ENCODE measurements around the gene NELFE. TPM values are rescaled to one million over a fixed set of nuclear protein-coding genes. Genes with fewer than 3 reads are reported as not detected.
"Not testable (repeated sequence)": the region's sequence is repeated elsewhere in the genome, so short reads cannot be mapped to it uniquely, and the experiment has no call there.

The NELFE gene
- total RNA-seq (2021) (43.0 and 50.8 TPM in 2 replicates), Bru-seq, nascent RNA (percentile 73 among the genes with signal in this experiment), BruChase-seq, experiment 1, labeled RNA remaining after a 2-hour chase (percentile 63 among the genes with signal in this experiment), BruChase-seq, experiment 2, labeled RNA remaining after a 6-hour chase (percentile 67 among the genes with signal in this experiment)
- long read RNA-seq, transcript NELFE-202 (11 exons, 1,584 nt) = major isoform, 91 of 105 reads
- long read RNA-seq, partial matches to known transcripts = 4 of 105 reads
- long read RNA-seq, other reads (novel, unspliced or antisense) = 9 of 105 reads

GRCh38 chr6:31958741-31959739 lies at the start of gene NELFE, which contains the start of gene SKIC2:
Gene NELFE (minus strand): TSS chr6:31958971. CDS start chr6:31958446, 525 bp downstream.
Gene SKIC2 (plus strand): TSS chr6:31959175. CDS start chr6:31959193, 18 bp downstream.
- TF ChIP-seq CTCF (conservative IDR thresholded peaks at IDR 0.05) = no peak
- POLR2A ChIA-PET (ENCODE audit: unreplicated experiment) = interaction anchor here (0.6 to 1.1 kb wide), 3 partner anchors 21 to 496 kb away, joined by 4 to 9 read pairs (median 4); no protein-coding TSS in a partner anchor
- no peaks in the 10 kb centered on the region for H3K9me2 ChIP-seq (ENCODE audit: insufficient read depth)
- peaks cover 29% of the 10 kb centered on the region for H3K36me3 ChIP-seq (ENCODE audit: low read depth)
- peak within 1 kb of the TSS; percentile 95 for H3K4me3 ChIP-seq
- no peaks in the 10 kb centered on the region for H3K27me3 ChIP-seq (ENCODE audit: insufficient read depth, low read depth)
- CTCF ChIA-PET = interaction anchor here (0.5 to 0.6 kb wide), 2 partner anchors 97 to 418 kb away, joined by 3 to 4 read pairs; partner anchors contain the start of gene NEU1
- intact Hi-C loops (cut with micrococcal nuclease; ENCODE audit: unreplicated experiment) = loop anchor here (1.0 to 10.0 kb wide), 3 partner anchors 13 to 412 kb away; partner anchors contain the start of genes ATP6V1G2, DXO, NFKBIL1 and VWA7
- no peaks in the 10 kb centered on the region for H3K9me3 ChIP-seq (ENCODE audit: insufficient read depth, low read depth)
- TSS peak; percentile 60 for BruUV-seq (replicated peaks)
- H3F3A ChIP-seq (ENCODE audit: insufficient read depth, low read depth) = peaks cover 22% of the 10 kb centered on the region
- H2AFZ ChIP-seq = peak within 1 kb of the TSS; percentile 96
- H4K20me1 ChIP-seq (ENCODE audit: insufficient read depth) = no peaks in the 10 kb centered on the region
- peaks cover 12% of the 10 kb centered on the region for H3K4me1 ChIP-seq (replicated peaks; ENCODE audit: insufficient read depth)
- peak; percentile 94 to 98 for DNase-seq
- 0 out of 2 replicates have a peak within 1 kb of the TSS, but pooled peaks have one; percentile 40 for H3K27ac ChIP-seq
- peaks cover 34% of the 10 kb centered on the region for H3K79me2 ChIP-seq (ENCODE audit: low read depth)
- H3K4me2 ChIP-seq = peak within 1 kb of the TSS; percentile 93

GRCh38 chr6:32008037-32008436 lies 49.3 kb upstream of the NELFE start:
- BruUV-seq (replicated peaks); H3K79me2 ChIP-seq (ENCODE audit: low read depth); H3K27ac ChIP-seq; H3K9me3 ChIP-seq (ENCODE audit: insufficient read depth, low read depth); H3K36me3 ChIP-seq (ENCODE audit: low read depth); H3K9me2 ChIP-seq (ENCODE audit: insufficient read depth); H3K4me2 ChIP-seq; CTCF ChIA-PET; H3F3A ChIP-seq (ENCODE audit: insufficient read depth, low read depth); POLR2A ChIA-PET (ENCODE audit: unreplicated experiment); H4K20me1 ChIP-seq (ENCODE audit: insufficient read depth); H3K4me1 ChIP-seq (replicated peaks; ENCODE audit: insufficient read depth); intact Hi-C loops (cut with micrococcal nuclease; ENCODE audit: unreplicated experiment); H2AFZ ChIP-seq; H3K4me3 ChIP-seq; DNase-seq; H3K27me3 ChIP-seq (ENCODE audit: insufficient read depth, low read depth): not testable (repeated sequence)

- CTCF ChIA-PET; intact Hi-C loops (cut with micrococcal nuclease; ENCODE audit: unreplicated experiment); H3K79me2 ChIP-seq (ENCODE audit: low read depth); H3K36me3 ChIP-seq (ENCODE audit: low read depth); POLR2A ChIA-PET (ENCODE audit: unreplicated experiment); BruUV-seq (replicated peaks); H3K4me1 ChIP-seq (replicated peaks; ENCODE audit: insufficient read depth); H3K4me3 ChIP-seq; H3K4me2 ChIP-seq; DNase-seq; H4K20me1 ChIP-seq (ENCODE audit: insufficient read depth); H3K9me3 ChIP-seq (ENCODE audit: insufficient read depth, low read depth); H2AFZ ChIP-seq; H3K9me2 ChIP-seq (ENCODE audit: insufficient read depth); H3F3A ChIP-seq (ENCODE audit: insufficient read depth, low read depth); H3K27ac ChIP-seq; H3K27me3 ChIP-seq (ENCODE audit: insufficient read depth, low read depth): not testable (repeated sequence)
These were observed 48.3 kb upstream of the NELFE start for GRCh38 chr6:32007086-32007485.

GRCh38 chr6:32005991-32006529 lies 47.3 kb upstream of the NELFE start:
- DNase-seq; POLR2A ChIA-PET (ENCODE audit: unreplicated experiment); H4K20me1 ChIP-seq (ENCODE audit: insufficient read depth); H3K4me1 ChIP-seq (replicated peaks; ENCODE audit: insufficient read depth); H3K9me3 ChIP-seq (ENCODE audit: insufficient read depth, low read depth); H3F3A ChIP-seq (ENCODE audit: insufficient read depth, low read depth); H3K36me3 ChIP-seq (ENCODE audit: low read depth); intact Hi-C loops (cut with micrococcal nuclease; ENCODE audit: unreplicated experiment); H3K27me3 ChIP-seq (ENCODE audit: insufficient read depth, low read depth); CTCF ChIA-PET; BruUV-seq (replicated peaks); H3K27ac ChIP-seq; H3K79me2 ChIP-seq (ENCODE audit: low read depth); H2AFZ ChIP-seq; H3K4me3 ChIP-seq; H3K9me2 ChIP-seq (ENCODE audit: insufficient read depth); H3K4me2 ChIP-seq: not testable (repeated sequence)

GRCh38 chr6:32005538-32005880 lies 46.7 kb upstream of the NELFE start:
- intact Hi-C loops (cut with micrococcal nuclease; ENCODE audit: unreplicated experiment); DNase-seq; CTCF ChIA-PET; H3K4me2 ChIP-seq; H3K79me2 ChIP-seq (ENCODE audit: low read depth); POLR2A ChIA-PET (ENCODE audit: unreplicated experiment); H3K4me1 ChIP-seq (replicated peaks; ENCODE audit: insufficient read depth); H4K20me1 ChIP-seq (ENCODE audit: insufficient read depth); H2AFZ ChIP-seq; H3K27ac ChIP-seq; BruUV-seq (replicated peaks); H3K27me3 ChIP-seq (ENCODE audit: insufficient read depth, low read depth); H3K36me3 ChIP-seq (ENCODE audit: low read depth); H3K9me3 ChIP-seq (ENCODE audit: insufficient read depth, low read depth); H3F3A ChIP-seq (ENCODE audit: insufficient read depth, low read depth); H3K9me2 ChIP-seq (ENCODE audit: insufficient read depth); H3K4me3 ChIP-seq: not testable (repeated sequence)

- H3K9me2 ChIP-seq (ENCODE audit: insufficient read depth); H2AFZ ChIP-seq; H3K27ac ChIP-seq; intact Hi-C loops (cut with micrococcal nuclease; ENCODE audit: unreplicated experiment); H3K4me3 ChIP-seq; H3K9me3 ChIP-seq (ENCODE audit: insufficient read depth, low read depth); CTCF ChIA-PET; H3K4me1 ChIP-seq (replicated peaks; ENCODE audit: insufficient read depth); DNase-seq; H3K36me3 ChIP-seq (ENCODE audit: low read depth); H3K79me2 ChIP-seq (ENCODE audit: low read depth); H3F3A ChIP-seq (ENCODE audit: insufficient read depth, low read depth); H4K20me1 ChIP-seq (ENCODE audit: insufficient read depth); H3K27me3 ChIP-seq (ENCODE audit: insufficient read depth, low read depth); H3K4me2 ChIP-seq; POLR2A ChIA-PET (ENCODE audit: unreplicated experiment); BruUV-seq (replicated peaks): not testable (repeated sequence)
These were observed 46.2 kb upstream of the NELFE start for GRCh38 chr6:32004864-32005537.

All from PC-9 (cell line).